ENCODE measurements around the gene NECTIN3.

GRCh38 chr3:111237946-111238345, 166.3 kb downstream of the NECTIN3 start:
- TF ChIP-seq POLR2A (IDR thresholded peaks at IDR 0.05) = no peak
- TF ChIP-seq, protein P1, sequence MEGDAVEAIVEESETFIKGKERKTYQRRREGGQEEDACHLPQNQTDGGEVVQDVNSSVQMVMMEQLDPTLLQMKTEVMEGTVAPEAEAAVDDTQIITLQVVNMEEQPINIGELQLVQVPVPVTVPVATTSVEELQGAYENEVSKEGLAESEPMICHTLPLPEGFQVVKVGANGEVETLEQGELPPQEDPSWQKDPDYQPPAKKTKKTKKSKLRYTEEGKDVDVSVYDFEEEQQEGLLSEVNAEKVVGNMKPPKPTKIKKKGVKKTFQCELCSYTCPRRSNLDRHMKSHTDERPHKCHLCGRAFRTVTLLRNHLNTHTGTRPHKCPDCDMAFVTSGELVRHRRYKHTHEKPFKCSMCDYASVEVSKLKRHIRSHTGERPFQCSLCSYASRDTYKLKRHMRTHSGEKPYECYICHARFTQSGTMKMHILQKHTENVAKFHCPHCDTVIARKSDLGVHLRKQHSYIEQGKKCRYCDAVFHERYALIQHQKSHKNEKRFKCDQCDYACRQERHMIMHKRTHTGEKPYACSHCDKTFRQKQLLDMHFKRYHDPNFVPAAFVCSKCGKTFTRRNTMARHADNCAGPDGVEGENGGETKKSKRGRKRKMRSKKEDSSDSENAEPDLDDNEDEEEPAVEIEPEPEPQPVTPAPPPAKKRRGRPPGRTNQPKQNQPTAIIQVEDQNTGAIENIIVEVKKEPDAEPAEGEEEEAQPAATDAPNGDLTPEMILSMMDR (IDR thresholded peaks at IDR 0.05) = no peak

Data from ovary (tissue), 3 donors.